Astrocyte of the cerebellum (primary cell): Measurements from ENCODE around the gene TBC1D5.

Experiments
- DNase-seq: peaks from one replicate; pipeline ENCODE4 v3.0.0-alpha.2; 2011; ENCODE audit warnings: low read depth
- H3K4me3 ChIP-seq: 2 replicates; pipeline ENCODE4 v1.5.1; 2011; ENCODE audit warnings: mild to moderate bottlenecking, low read depth, low read length, moderate library complexity
- CTCF ChIP-seq: IDR thresholded peaks from 2 replicates; pipeline ENCODE4 v1.5.1; 2012; ENCODE audit warnings: low read length, low read depth, moderate library complexity, mild to moderate bottlenecking; ENCODE audit errors: missing control alignments
- in situ Hi-C: cut with HindIII; loops from 2 replicates; pipeline ENCODE4 v1.10.0; 2017; ENCODE audit warnings: low sequenced_read_pairs

TBC1D5 gene

GRCh38 chr3:17755836-17756235 is 13.4 kb upstream of the TBC1D5 start:
- DNase-seq: no peak
- H3K4me3 ChIP-seq: no peak overlapping the region
- no peak for TF ChIP-seq CTCF
- in situ Hi-C loops: no loop called here

GRCh38 chr3:17753632-17753992 is 11.2 kb upstream of the TBC1D5 start:
- H3K4me3 ChIP-seq: no peak overlapping the region
- no peak for DNase-seq
- in situ Hi-C loops: no loop called here
- no peak for TF ChIP-seq CTCF

GRCh38 chr3:17752876-17753631 is 10.6 kb upstream of the TBC1D5 start:
- in situ Hi-C loops: no loop called here
- H3K4me3 ChIP-seq: no peak overlapping the region
- DNase-seq: no peak
- no peak for TF ChIP-seq CTCF

- in situ Hi-C loops: no loop called here
- DNase-seq: no peak
- no peak overlapping the region for H3K4me3 ChIP-seq
- no peak for TF ChIP-seq CTCF
Observed at GRCh38 chr3:17752436-17752835, 10.0 kb upstream of the TBC1D5 start.

GRCh38 chr3:17749705-17750293 is 7.4 kb upstream of the TBC1D5 start:
- no peak overlapping the region for H3K4me3 ChIP-seq
- TF ChIP-seq CTCF: no peak
- no peak for DNase-seq
- in situ Hi-C loops: no loop called here

- in situ Hi-C loops: no loop called here
- no peak for TF ChIP-seq CTCF
- no peak for DNase-seq
- H3K4me3 ChIP-seq: no peak overlapping the region
Observed at GRCh38 chr3:17749281-17749680, 6.8 kb upstream of the TBC1D5 start.
